Measurements from ENCODE around the gene SH3D19.

- no peak for TF ChIP-seq CTCF (IDR thresholded peaks at IDR 0.05; ENCODE audit: insufficient read depth, low read length, poor library complexity, severe bottlenecking)
- TF ChIP-seq EZH2phosphoT487 (conservative IDR thresholded peaks at IDR 0.05; ENCODE audit: low read length), result no peak
Measured at GRCh38 chr4:151259752-151260151, 65.7 kb downstream of the SH3D19 start.
